Hepatocyte (in vitro differentiated cells): ENCODE results near the gene GMDS. TPM values are rescaled to one million over a fixed set of nuclear protein-coding genes. Genes with fewer than 3 reads are reported as not detected.
"Not testable (repeated sequence)": the region's sequence is repeated elsewhere in the genome, so short reads cannot be mapped to it uniquely, and the experiment has no call there.

Experiments used
- DNase-seq: peaks from one replicate; pipeline ENCODE4 v3.0.0-alpha.2; 2016; ENCODE audit warnings: low spot score
- H2AFZ ChIP-seq: fragments of 200-600 bp; sonication (generic); 2 replicates; pipeline ENCODE4 v1.6.0; 2016; ENCODE audit warnings: antibody characterized with exemption, mild to moderate bottlenecking
- H3K27ac ChIP-seq: fragments of 200-600 bp; sonication (generic); 2 replicates; pipeline ENCODE4 v1.5.1; 2016; ENCODE audit warnings: mild to moderate bottlenecking
- H3K27me3 ChIP-seq: fragments of 200-600 bp; sonication (generic); 2 replicates; pipeline ENCODE4 v1.6.1; 2016
- H3K36me3 ChIP-seq: fragments of 200-600 bp; sonication (generic); replicated peaks from 2 replicates; pipeline ENCODE4 v1.5.1; 2016; ENCODE audit warnings: low read depth; ENCODE audit not compliant: insufficient read depth
- H3K4me1 ChIP-seq: fragments of 200-600 bp; sonication (generic); 2 replicates; pipeline ENCODE4 v1.5.1; 2016; ENCODE audit warnings: mild to moderate bottlenecking, moderate library complexity; ENCODE audit not compliant: insufficient read depth
- H3K4me2 ChIP-seq: fragments of 200-600 bp; sonication (generic); 2 replicates; pipeline ENCODE4 v1.6.0; 2016
- H3K4me3 ChIP-seq: fragments of 200-600 bp; sonication (generic); 2 replicates; pipeline ENCODE4 v1.5.1; 2016; ENCODE audit warnings: mild to moderate bottlenecking
- H3K79me2 ChIP-seq: fragments of 200-600 bp; sonication (generic); 2 replicates; pipeline ENCODE4 v1.6.0; 2017; ENCODE audit warnings: mild to moderate bottlenecking
- H3K9me2 ChIP-seq: fragments of 200-600 bp; sonication (generic); replicated peaks from 2 replicates; pipeline ENCODE4 v1.6.0; 2017; ENCODE audit warnings: mild to moderate bottlenecking; ENCODE audit not compliant: insufficient read depth
- H3K9me3 ChIP-seq: fragments of 200-600 bp; sonication (generic); 2 replicates; pipeline ENCODE4 v1.5.1; 2016; ENCODE audit warnings: low read depth, mild to moderate bottlenecking
- H4K20me1 ChIP-seq: fragments of 200-600 bp; sonication (generic); 2 replicates; pipeline ENCODE4 v1.6.0; 2016; ENCODE audit warnings: mild to moderate bottlenecking; ENCODE audit not compliant: insufficient read depth, poor library complexity, severe bottlenecking
- EZH2 ChIP-seq: fragments of 200-600 bp; sonication (generic); IDR thresholded peaks from 2 replicates; pipeline ENCODE4 v1.6.1; 2016; ENCODE audit warnings: antibody characterized with exemption, mild to moderate bottlenecking, borderline replicate concordance
- EZH2phosphoT487 ChIP-seq: fragments of 200-600 bp; sonication (generic); IDR thresholded peaks from one replicate; pipeline ENCODE4 v1.6.1; 2018; ENCODE audit warnings: antibody characterized with exemption, mild to moderate bottlenecking, low read depth, moderate library complexity; ENCODE audit not compliant: unreplicated experiment, severe bottlenecking
- WGBS: methylation state at CpG from one replicate; pipeline ENCODE4 v1.1.6; 2016; ENCODE audit warnings: low lambda C conversion rate; ENCODE audit errors: missing lambda C conversion rate; 5-methylcytosine and 5-hydroxymethylcytosine counted together
- polyA plus RNA-seq: library from polyadenylated mRNA; unstranded; fragments of >200 nt; fragmentation: Nextera tagmentation; extraction: Ambion mirVana; gene quantifications from 2 replicates; pipeline ENCODE4 v1.2.1, GENCODE V29; 2016
- total RNA-seq: library from RNA; depleted of rRNA; stranded (reverse); fragments of >200 nt; gene quantifications from 2 replicates; pipeline ENCODE4 v1.2.3, GENCODE V29; 2014
- TF ChIP-seq, protein P1 (sequence below): fragments of 200-600 bp; sonication (generic); IDR thresholded peaks from 2 replicates; pipeline ENCODE4 v1.5.1; 2016; ENCODE audit warnings: antibody characterized with exemption, mild to moderate bottlenecking; ENCODE audit not compliant: poor library complexity

The GMDS gene
- total and polyA plus RNA-seq, 2 experiments from 2014 or later: 20.7 to 32.6 TPM

DNA sequence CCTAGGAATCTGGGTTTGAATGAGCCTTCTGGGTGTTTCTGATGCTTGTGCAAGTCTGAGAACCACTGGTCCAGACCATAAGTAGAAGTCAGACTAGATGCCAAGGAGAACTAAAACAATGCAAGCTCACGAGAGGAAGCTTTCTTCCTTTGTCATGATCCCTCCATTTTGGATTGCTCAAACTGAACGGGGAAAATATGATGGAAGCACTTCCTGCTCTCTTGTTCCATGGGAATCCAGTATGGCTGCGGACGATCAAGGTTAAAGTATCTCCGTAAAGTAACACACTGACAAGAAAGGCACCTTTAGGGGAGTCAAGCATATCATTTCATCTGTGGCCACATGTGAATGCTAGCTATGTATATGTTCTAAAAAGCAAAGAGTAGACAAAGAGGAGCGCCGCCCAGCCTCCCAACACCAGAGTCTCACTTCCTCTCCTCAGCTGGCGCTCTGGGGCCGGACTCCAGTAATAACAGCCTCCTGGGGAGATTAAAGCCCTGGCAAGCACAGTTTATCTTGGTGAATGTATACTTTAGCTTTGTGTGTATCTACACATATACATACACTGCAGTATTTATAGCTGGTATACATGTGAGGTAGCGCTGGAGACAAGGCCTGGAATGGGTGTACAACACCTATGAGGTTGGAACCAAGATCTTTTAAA is 547.6 kb downstream of the GMDS start:
- DNase-seq: no peak
- no peaks in the 10 kb centered on the region for H4K20me1 ChIP-seq
- H3K9me2 ChIP-seq: no peaks in the 10 kb centered on the region
- no peaks in the 10 kb centered on the region for H3K79me2 ChIP-seq
- TF ChIP-seq, protein P1, sequence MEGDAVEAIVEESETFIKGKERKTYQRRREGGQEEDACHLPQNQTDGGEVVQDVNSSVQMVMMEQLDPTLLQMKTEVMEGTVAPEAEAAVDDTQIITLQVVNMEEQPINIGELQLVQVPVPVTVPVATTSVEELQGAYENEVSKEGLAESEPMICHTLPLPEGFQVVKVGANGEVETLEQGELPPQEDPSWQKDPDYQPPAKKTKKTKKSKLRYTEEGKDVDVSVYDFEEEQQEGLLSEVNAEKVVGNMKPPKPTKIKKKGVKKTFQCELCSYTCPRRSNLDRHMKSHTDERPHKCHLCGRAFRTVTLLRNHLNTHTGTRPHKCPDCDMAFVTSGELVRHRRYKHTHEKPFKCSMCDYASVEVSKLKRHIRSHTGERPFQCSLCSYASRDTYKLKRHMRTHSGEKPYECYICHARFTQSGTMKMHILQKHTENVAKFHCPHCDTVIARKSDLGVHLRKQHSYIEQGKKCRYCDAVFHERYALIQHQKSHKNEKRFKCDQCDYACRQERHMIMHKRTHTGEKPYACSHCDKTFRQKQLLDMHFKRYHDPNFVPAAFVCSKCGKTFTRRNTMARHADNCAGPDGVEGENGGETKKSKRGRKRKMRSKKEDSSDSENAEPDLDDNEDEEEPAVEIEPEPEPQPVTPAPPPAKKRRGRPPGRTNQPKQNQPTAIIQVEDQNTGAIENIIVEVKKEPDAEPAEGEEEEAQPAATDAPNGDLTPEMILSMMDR: no peak
- TF ChIP-seq EZH2: no peak
- TF ChIP-seq EZH2phosphoT487: no peak
- no peaks in the 10 kb centered on the region for H3K27me3 ChIP-seq
- no peak overlapping the region for H3K4me2 ChIP-seq
- H3K4me1 ChIP-seq: no peaks in the 10 kb centered on the region
- H3K4me3 ChIP-seq: no peak overlapping the region
- no peaks in the 10 kb centered on the region for H3K9me3 ChIP-seq
- no peak overlapping the region for H2AFZ ChIP-seq
- WGBS: 95% methylated on average over 10 of the region's 10 CpGs
- no peaks in the 10 kb centered on the region for H3K36me3 ChIP-seq
- no peak overlapping the region for H3K27ac ChIP-seq

DNA sequence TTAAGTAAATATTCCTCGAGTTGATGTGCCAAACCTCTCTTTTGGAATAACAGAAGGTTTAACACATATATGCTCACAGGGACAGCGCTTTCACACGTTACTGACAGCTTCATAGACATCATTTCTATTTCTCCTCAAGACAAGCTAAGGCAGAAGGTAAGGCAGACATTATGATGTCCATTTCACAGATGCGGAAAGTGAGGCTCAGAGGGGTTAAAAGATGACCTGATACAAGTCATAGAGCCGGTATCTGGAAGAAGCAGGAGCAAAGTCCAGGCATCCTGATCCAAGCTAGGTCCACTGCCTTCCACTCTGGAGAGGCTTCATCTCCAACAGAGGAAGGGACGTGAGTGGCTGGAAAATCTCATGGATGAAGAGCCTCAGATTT is 548.9 kb downstream of the GMDS start:
- no peak for DNase-seq
- Histone ChIP-seq H3K4me2 (no peak overlapping the region), H3K9me2 (no peaks in the 10 kb centered on the region), H3K9me3 (no peaks in the 10 kb centered on the region), H2AFZ (no peak overlapping the region), H3K27me3 (no peaks in the 10 kb centered on the region), H3K27ac (no peak overlapping the region), H3K4me3 (no peak overlapping the region), H3K4me1 (no peaks in the 10 kb centered on the region), H3K79me2 (no peaks in the 10 kb centered on the region), H4K20me1 (no peaks in the 10 kb centered on the region), H3K36me3 (no peaks in the 10 kb centered on the region)
- TF ChIP-seq EZH2: no peak
- TF ChIP-seq, protein P1: no peak
- no peak for TF ChIP-seq EZH2phosphoT487
- WGBS: 92% methylated on average over 6 of the region's 6 CpGs

DNA sequence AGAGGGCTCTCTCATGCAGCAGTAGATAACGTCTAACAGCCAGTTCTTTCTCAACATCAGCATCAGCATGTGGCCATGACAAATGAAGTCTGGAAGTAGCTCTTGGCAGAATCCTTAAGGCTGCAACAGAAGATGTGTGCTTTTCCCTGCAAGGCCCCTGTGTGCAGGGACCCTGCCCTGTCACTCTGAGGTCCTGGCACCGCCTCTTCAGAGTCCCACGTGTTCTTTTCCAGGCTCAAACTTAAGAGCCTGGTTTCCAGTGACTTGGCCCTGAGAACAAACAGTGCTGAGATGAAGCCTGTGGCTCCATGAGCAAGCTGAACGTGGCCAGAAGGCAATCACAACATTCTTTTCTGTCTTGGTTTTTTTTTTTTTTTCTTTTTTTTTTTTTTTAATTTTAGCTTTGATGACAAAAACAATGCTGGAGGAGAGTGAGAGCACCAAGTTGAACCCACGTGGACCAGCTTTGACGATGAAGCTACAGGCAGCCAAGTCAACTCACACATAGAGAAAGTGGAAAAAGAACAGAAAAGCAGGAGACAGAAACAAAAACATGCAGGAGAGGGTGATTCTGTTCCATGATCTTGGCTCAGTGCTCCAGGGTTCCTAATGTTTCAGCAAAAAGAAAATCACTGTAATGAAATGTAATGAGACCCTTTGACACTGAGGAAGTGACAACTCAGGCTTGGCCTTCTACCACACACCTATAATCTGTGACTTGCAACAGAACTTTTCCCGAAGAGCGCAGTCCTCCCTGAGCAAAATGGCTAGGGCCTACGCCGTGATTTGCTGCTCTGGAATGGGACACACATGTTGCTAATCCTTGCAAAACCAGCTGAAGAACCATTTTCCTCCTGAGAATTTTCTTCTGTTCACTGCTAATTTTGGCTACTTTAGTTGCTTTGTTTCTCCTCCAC is 549.6 kb downstream of the GMDS start:
- Histone ChIP-seq H3K79me2 (no peaks in the 10 kb centered on the region), H3K27me3 (no peaks in the 10 kb centered on the region), H3K9me3 (no peaks in the 10 kb centered on the region), H3K4me2 (no peak overlapping the region), H2AFZ (no peak overlapping the region), H4K20me1 (no peaks in the 10 kb centered on the region), H3K4me1 (no peaks in the 10 kb centered on the region), H3K9me2 (no peaks in the 10 kb centered on the region), H3K36me3 (no peaks in the 10 kb centered on the region), H3K4me3 (no peak overlapping the region), H3K27ac (no peak overlapping the region)
- no peak for DNase-seq
- TF ChIP-seq, protein P1: no peak
- no peak for TF ChIP-seq EZH2phosphoT487
- 80% methylated on average over 10 of the region's 10 CpGs for WGBS

DNA sequence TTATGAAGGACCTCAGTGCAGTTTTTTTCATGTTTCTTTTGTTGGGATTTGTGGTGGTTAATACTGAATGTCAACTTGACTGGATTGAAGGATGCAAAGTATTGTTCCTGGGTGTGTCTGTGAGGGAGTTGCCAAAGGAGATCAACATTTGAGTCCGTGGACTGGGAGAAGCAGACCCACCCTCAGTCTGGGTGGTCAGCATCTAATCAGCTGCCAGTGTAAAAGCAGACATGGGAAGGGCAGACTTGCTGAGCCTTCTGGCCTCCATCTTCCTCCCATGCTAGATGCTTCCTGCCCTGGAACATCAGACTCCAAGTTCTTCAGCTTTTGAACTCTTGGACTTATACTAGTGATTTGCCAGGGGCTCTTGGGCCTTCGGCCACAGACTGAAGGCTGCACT is 553.6 kb downstream of the GMDS start:
- H3K4me1 ChIP-seq, H3K27ac ChIP-seq, H3K9me2 ChIP-seq, H3K27me3 ChIP-seq, H3K79me2 ChIP-seq, H2AFZ ChIP-seq, H3K4me2 ChIP-seq, DNase-seq, H3K9me3 ChIP-seq, H4K20me1 ChIP-seq, H3K36me3 ChIP-seq, H3K4me3 ChIP-seq: not testable (repeated sequence)
- 91% methylated on average over 2 of the region's 2 CpGs for WGBS

- H2AFZ ChIP-seq, H3K27ac ChIP-seq, H3K4me2 ChIP-seq, H4K20me1 ChIP-seq, H3K9me3 ChIP-seq, DNase-seq, H3K79me2 ChIP-seq, H3K4me1 ChIP-seq, H3K4me3 ChIP-seq, H3K9me2 ChIP-seq, H3K27me3 ChIP-seq, H3K36me3 ChIP-seq: not testable (repeated sequence)
- WGBS: 87% methylated on average over 2 of the region's 2 CpGs
Measured at GRCh38 chr6:1690656-1691055, 554.7 kb downstream of the GMDS start.
